Endodermal cell (in vitro differentiated cells): ENCODE measurements around the gene DCLRE1A. TPM values are rescaled to one million over a fixed set of nuclear protein-coding genes. Genes with fewer than 3 reads are reported as not detected.

Source experiments
- DNase-seq: peaks from one replicate; pipeline ENCODE4 v3.0.0-alpha.2; 2017
- H3K27ac ChIP-seq: 2 replicates; pipeline ENCODE4 v1.5.1; 2013; ENCODE audit warnings: mild to moderate bottlenecking, low read depth, low read length, moderate library complexity
- H3K27me3 ChIP-seq: 2 replicates; pipeline ENCODE4 v1.6.1; 2013; ENCODE audit warnings: mild to moderate bottlenecking, low read length, moderate library complexity; ENCODE audit not compliant: insufficient read depth, control insufficient read depth, poor library complexity, severe bottlenecking
- H3K36me3 ChIP-seq: 2 replicates; pipeline ENCODE4 v1.7.0; 2013; ENCODE audit warnings: mild to moderate bottlenecking, low read length, moderate library complexity; ENCODE audit not compliant: control insufficient read depth, insufficient read depth
- H3K4me1 ChIP-seq: one replicate; pipeline ENCODE4 v1.7.0; 2013; ENCODE audit warnings: low read length; ENCODE audit not compliant: control insufficient read depth, insufficient read depth
- H3K4me3 ChIP-seq: 2 replicates; pipeline ENCODE4 v1.5.1; 2013; ENCODE audit warnings: mild to moderate bottlenecking, low read length, moderate library complexity
- H3K9ac ChIP-seq: 2 replicates; pipeline ENCODE4 v1.6.1; 2013; ENCODE audit warnings: mild to moderate bottlenecking, low read length, moderate library complexity; ENCODE audit not compliant: poor library complexity, severe bottlenecking; ENCODE audit errors: extremely low read depth
- H3K9me3 ChIP-seq: 2 replicates; pipeline ENCODE4 v1.6.1; 2013; ENCODE audit warnings: mild to moderate bottlenecking, low read length, moderate library complexity; ENCODE audit not compliant: control insufficient read depth
- H3K27ac Mint-ChIP-seq: 2 replicates; pipeline ENCODE4 v1.8.0; 2020; ENCODE audit warnings: mixed read lengths
- H3K27me3 Mint-ChIP-seq: 2 replicates; pipeline ENCODE4 v1.8.0; 2021; ENCODE audit warnings: mild to moderate bottlenecking, mixed read lengths; ENCODE audit not compliant: insufficient read depth
- H3K36me3 Mint-ChIP-seq: 2 replicates; pipeline ENCODE4 v1.8.0; 2020; ENCODE audit warnings: low read depth, mixed read lengths
- H3K4me1 Mint-ChIP-seq: 2 replicates; pipeline ENCODE4 v1.8.0; 2020; ENCODE audit warnings: mixed read lengths
- H3K4me3 Mint-ChIP-seq: 2 replicates; pipeline ENCODE4 v1.8.0; 2020; ENCODE audit warnings: mild to moderate bottlenecking, moderate library complexity, mixed read lengths
- H3K9me3 Mint-ChIP-seq: 2 replicates; pipeline ENCODE4 v1.8.0; 2020; ENCODE audit warnings: mild to moderate bottlenecking, mixed read lengths
- WGBS, 2 experiments: methylation state at CpG; one replicate each; pipeline versions ENCODE4 v1.1.5 to v1.1.7; 2013; ENCODE audit warnings: missing lambda C conversion rate in 2 of 2, mixed read lengths in 1 of 2; ENCODE audit not compliant: insufficient coverage in 1 of 2, insufficient read length in 1 of 2; 5-methylcytosine and 5-hydroxymethylcytosine counted together
- total RNA-seq, 2 donors: library from RNA; stranded (reverse); fragmentation: NEBNext Ultra II Directional in 1 of 2; extraction: Animal tissue kit (Norgen Biotek cat#: 25700) in 1 of 2; gene quantifications; 2 replicates in 1 of 2; 3 replicates in 1 of 2; pipeline ENCODE4 v1.2.1, GENCODE V29; 2021
- TF ChIP-seq, protein P1 (sequence below): fragments of 200-600 bp; sonication (generic); conservative IDR thresholded peaks from 2 replicates; pipeline ENCODE4 v1.5.0; 2021; ENCODE audit warnings: antibody characterized with exemption, mild to moderate bottlenecking

Gene DCLRE1A
- total RNA-seq, 2 donors from 2014 or later, result 9.6 to 17.8 TPM

DNA sequence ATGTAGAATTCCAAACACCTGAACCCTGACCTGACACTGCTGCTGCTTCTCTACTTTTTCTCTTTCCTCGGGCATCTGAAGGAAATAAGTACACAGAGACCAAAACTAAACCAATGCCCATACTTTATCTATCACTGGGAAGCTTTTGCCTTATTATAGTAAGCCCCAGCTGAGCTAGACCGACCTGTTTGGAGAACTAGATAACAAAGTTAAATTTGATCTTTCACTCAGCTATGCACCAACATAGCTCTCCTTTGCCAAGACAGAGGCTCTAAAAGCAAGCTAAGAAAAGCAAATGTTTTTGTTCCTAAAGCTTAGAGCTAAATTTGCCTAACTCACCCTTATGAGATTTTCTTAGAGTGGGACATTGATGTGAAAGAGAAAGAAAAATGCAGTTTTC, 39.7 kb upstream of the DCLRE1A start:
- Mint-ChIP-seq H3K36me3 (peaks cover 37% of the 10 kb centered on the region), H3K4me3 (no peak overlapping the region), H3K27ac (peak overlapping the region; percentile 29), H3K9me3 (peaks cover 7% of the 10 kb centered on the region), H3K27me3 (no peaks in the 10 kb centered on the region), H3K4me1 (peaks cover 15% of the 10 kb centered on the region)
- peaks cover 16% of the 10 kb centered on the region for H3K9me3 ChIP-seq
- DNase-seq, result no peak
- TF ChIP-seq, protein P1, sequence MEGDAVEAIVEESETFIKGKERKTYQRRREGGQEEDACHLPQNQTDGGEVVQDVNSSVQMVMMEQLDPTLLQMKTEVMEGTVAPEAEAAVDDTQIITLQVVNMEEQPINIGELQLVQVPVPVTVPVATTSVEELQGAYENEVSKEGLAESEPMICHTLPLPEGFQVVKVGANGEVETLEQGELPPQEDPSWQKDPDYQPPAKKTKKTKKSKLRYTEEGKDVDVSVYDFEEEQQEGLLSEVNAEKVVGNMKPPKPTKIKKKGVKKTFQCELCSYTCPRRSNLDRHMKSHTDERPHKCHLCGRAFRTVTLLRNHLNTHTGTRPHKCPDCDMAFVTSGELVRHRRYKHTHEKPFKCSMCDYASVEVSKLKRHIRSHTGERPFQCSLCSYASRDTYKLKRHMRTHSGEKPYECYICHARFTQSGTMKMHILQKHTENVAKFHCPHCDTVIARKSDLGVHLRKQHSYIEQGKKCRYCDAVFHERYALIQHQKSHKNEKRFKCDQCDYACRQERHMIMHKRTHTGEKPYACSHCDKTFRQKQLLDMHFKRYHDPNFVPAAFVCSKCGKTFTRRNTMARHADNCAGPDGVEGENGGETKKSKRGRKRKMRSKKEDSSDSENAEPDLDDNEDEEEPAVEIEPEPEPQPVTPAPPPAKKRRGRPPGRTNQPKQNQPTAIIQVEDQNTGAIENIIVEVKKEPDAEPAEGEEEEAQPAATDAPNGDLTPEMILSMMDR, result no peak
- 85 to 100% methylated on average over 1 to 2 of the region's 2 CpGs for WGBS, 2 experiments
- H3K9ac ChIP-seq, result no peak overlapping the region
- no peak overlapping the region for H3K27ac ChIP-seq
- H3K4me1 ChIP-seq, result peaks cover 7% of the 10 kb centered on the region
- H3K4me3 ChIP-seq, result peak overlapping the region; percentile 7
- H3K36me3 ChIP-seq, result peaks cover 38% of the 10 kb centered on the region
- no peaks in the 10 kb centered on the region for H3K27me3 ChIP-seq

DNA sequence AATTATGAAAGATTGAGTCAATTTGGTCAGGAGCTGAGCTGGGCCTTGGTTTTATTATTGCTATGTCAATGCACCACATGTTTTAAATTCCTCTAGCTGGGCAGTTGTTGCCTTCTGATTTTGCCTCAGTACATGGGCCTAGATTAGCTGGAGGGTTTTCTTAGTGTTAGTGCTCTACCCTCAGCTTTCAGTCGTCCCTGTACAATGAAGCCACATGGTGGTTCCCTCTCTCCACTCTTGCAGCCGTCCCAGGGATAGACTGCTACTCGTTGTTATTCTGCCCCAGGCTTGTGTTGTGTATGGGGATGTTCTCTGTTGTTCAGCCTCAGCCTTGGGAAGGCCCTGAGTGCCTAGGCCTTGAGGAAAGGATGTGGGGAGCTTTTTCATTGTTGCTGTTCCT, 37.6 kb upstream of the DCLRE1A start:
- Histone ChIP-seq H3K9ac (no peak overlapping the region), H3K9me3 (peaks cover 16% of the 10 kb centered on the region), H3K36me3 (peaks cover 44% of the 10 kb centered on the region), H3K27me3 (no peaks in the 10 kb centered on the region), H3K4me1 (peaks cover 7% of the 10 kb centered on the region), H3K27ac (no peak overlapping the region), H3K4me3 (no peak overlapping the region)
- peak overlapping the region; percentile 46 for H3K27ac Mint-ChIP-seq
- DNase-seq, result no peak
- WGBS, 2 experiments, result 94% methylated on average over 3 of the region's 3 CpGs; no CpG with 5 or more reads in 1 of the 2 experiments
- H3K4me1 Mint-ChIP-seq, result peaks cover 15% of the 10 kb centered on the region
- H3K9me3 Mint-ChIP-seq, result peaks cover 7% of the 10 kb centered on the region
- H3K4me3 Mint-ChIP-seq, result no peak overlapping the region
- H3K36me3 Mint-ChIP-seq, result peaks cover 50% of the 10 kb centered on the region
- TF ChIP-seq, protein P1, result no peak
- no peaks in the 10 kb centered on the region for H3K27me3 Mint-ChIP-seq

DNA sequence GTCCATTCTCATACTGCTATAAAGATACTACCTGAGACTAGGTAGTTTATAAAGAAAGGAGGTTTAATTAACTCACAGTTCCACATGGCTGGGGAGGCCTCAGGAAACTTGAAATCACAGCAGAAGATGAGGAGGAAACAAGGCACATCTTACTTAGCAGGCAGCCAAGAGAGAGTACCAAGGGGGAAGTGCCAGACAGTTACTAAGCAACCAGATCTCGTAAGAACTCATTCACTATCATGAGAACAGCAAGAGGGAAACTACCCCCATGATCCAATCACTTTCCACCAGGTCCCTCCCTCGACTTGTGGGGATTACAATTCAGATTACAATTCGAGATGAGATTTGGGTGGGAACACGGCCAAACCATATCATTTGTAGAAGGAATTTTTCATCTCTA, 36.9 kb upstream of the DCLRE1A start:
- no peak overlapping the region for H3K9ac ChIP-seq
- peaks cover 15% of the 10 kb centered on the region for H3K4me1 Mint-ChIP-seq
- TF ChIP-seq, protein P1, result no peak
- H3K4me3 ChIP-seq, result no peak overlapping the region
- WGBS, 2 experiments, result 80 to 81% methylated on average over 1 to 3 of the region's 4 CpGs
- DNase-seq, result no peak
- no peaks in the 10 kb centered on the region for H3K27me3 ChIP-seq
- H3K9me3 Mint-ChIP-seq, result peaks cover 7% of the 10 kb centered on the region
- peaks cover 16% of the 10 kb centered on the region for H3K9me3 ChIP-seq
- H3K27ac Mint-ChIP-seq, result no peak overlapping the region
- peaks cover 50% of the 10 kb centered on the region for H3K36me3 ChIP-seq
- peaks cover 7% of the 10 kb centered on the region for H3K4me1 ChIP-seq
- no peak overlapping the region for H3K4me3 Mint-ChIP-seq
- no peaks in the 10 kb centered on the region for H3K27me3 Mint-ChIP-seq
- H3K36me3 Mint-ChIP-seq, result peaks cover 57% of the 10 kb centered on the region
- no peak overlapping the region for H3K27ac ChIP-seq
